Femur (tissue), 1 donor: ENCODE results near the gene TSSK6.

Experiments used
- DNase-seq: peaks from one replicate; pipeline ENCODE4 v3.0.0-alpha.2; 2017

The TSSK6 gene

DNA sequence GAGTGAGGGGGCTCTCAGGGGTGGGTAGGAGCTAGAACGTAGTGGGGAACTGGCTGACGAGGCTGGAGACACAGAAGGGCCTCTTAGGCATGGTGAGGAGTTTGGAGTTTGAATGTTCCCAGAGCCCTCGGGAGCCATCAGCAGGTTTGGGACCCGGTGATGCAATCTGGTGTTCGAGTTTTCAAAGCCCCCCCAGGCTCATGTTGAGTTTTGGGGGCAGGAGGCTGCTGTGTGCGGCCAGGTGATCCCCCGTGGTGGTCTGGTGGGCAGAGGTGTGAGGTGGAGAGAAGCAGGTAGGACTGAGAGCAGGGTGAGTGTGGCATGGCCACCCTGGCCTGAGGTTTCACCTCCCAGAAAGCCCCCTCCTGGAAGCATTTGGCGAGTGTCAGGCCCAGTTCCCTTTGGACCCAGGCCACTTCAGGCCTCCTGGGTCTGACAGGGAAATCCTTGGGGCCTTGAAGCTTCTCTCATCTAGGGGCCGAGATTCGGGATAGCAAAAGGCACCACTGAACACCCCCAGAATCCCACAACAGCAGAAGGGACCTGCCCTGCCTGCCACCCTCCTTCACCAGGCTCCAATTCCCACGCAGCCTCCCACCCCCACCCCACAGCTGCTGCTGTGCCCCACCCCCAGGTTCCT, 14.6 kb upstream of the TSSK6 start:
- DNase-seq, result no peak

DNA sequence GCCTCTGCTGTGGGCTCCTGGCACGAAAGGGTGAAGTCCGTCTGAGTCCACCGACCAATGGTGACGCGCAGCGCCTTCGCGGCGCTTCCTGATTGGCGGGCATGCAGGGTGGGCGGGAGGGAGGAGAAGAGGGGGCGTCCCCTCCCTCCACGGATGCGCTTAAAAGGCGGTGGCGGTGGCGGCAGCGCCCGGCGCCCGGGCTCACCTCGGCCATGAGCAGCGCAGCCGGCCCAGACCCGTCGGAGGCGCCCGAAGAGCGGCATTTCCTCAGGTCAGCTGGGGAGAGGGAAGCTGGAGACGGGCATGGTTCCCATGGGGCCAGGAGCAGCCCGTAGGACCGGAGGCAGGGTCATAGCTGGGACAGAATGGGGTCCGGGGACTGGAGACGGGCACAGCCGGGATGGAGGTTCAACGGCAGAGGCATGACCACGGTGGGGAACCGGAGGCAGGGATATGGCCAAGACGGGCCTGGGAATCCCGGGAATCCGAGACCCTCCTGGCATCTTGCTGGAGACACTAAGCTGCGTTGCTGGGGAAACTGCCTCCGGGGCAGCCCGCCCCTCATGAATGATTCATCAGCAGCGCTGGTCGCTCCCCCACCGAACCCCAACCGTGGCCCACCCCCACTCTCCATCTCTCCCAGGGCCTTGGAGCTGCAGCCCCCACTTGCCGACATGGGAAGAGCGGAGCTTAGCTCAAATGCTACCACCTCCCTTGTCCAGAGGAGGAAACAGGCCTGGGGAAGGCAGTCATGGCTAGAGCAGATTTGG, 13.6 kb upstream of the TSSK6 start, which contains the start of gene YJEFN3:
TSS of gene YJEFN3 (plus strand) at position 191 of the 770 bp plus-strand sequence. CDS start at position 213, 22 bp downstream.
- DNase-seq, result peak; percentile 53

DNA sequence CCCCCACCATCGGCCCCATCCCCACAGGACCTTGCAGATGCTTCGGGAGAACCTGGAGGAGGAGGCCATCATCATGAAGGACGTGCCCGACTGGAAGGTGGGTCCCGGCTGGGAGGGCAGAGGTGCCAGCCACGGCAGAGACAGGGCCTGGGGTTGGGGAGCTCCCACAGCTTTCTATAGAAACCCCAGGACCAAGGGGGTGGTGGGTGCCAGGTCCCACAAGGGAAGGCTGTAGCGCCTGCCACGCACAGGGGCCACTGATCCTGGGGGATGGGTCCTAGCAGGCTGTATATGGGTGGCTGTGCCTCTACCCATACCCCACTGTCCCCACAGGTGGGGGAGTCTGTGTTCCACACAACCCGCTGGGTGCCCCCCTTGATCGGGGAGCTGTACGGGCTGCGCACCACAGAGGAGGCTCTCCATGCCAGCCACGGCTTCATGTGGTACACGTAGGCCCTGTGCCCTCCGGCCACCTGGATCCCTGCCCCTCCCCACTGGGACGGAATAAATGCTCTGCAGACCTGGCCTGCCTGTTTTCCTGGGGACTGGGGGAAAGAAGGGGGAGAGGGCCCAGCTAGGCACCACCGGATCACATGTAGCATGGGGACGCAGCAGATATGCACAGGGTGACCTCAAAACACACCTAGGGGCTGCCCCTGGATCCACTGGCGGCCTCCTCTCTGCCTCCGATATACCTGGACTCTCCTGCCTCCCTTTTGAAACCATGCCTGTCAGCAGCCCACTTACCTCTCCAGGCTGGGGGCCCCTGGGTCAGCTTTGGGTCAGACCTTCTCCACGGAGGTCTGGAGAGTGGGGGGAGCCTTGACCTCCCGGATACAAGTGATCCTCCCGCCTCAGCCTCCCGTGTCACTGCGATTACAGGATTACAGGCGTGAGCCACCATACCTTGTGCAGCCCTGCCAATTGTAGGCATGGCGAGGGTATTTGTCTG, 12.6 kb upstream of the TSSK6 start:
- no peak for DNase-seq

DNA sequence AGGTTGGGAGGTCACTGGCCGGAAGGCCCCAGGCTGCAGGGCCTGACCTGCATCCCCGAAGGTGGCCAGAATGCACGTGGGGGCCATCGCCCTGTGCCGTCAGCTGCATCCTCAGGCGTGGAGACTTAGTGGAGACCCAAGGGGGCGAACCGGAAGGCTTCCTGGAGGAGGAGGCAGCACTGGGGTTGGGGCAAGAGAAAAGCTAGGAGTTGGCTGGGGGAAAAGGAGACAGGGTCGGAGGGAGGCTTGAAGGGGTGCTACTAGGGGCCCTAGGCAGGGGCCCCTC, 12.0 kb upstream of the TSSK6 start:
- no peak for DNase-seq

DNA sequence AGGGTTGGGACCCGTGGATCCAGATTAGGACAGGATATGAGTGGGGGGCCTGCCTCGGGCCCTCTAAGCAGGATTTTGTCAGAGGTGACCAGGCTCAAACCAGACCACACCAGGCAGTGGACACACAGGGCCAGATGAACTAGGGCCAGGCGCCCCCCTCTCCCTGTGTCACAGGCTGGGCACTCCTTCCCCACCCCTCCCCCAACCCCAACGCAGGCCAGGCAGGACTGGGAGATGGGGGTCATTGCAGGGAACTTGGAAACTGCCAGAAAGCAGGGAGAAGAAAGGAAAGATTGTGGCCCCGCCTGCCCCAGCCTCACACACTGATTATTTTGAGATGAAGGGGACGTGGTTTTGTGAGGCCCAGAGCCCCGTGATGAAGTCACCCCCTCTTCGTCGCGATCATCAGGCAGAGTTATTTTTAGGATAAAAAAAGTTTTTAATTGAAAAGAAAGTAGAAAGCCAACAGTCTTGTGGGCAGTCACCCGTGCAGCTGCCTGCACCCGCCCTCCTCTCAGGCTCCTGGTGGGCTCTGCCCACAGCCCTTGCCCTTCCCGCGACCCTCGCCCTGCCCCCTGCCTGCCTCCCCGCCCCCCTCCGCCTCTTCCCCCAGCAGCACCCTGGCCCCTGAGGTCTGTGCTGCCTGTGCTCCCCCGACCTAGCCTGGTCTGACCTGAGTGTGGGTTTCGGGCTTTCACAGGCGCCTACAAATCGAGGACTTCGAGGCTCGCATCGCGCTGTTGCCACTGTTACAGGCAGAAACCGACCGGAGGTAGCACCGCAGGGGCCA, 11.4 kb upstream of the TSSK6 start:
- no peak for DNase-seq

DNA sequence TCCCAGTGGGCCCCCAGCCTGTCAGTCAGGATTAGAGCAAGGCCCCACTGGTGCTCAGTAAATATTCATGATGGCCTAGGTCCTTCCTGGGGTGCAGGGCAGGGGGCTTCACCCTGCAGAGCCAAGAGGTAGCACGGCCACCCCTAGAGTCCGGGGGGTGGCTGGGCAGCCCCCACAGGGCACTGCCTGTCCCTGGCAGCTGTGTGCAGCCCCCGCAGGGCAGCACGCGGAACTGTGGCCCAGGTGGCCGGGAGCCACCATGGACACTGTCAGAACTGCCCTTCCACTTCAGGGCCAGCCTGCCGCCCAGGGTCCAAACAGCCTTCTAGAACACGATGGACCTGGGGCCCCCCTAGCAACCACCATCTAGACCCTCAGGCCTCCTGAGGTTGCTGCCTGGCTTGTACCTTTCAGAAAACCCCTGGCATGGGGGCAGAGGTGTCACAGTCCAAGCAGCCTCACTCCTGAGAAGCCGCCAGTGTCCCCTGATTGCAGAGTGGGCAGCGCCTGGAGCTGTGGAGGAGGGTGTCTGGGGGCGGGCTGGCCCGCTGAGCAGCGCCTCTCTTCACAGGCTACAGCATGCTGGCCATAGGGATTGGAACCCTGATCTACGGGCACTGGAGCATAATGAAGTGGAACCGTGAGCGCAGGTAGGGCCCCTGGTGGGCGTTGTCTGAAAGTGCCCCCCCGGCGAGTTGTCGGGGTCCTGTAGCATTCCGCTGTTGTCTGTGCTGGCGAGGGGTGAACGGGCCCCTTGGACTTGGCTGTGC, 10.4 kb upstream of the TSSK6 start:
- no peak for DNase-seq

DNA sequence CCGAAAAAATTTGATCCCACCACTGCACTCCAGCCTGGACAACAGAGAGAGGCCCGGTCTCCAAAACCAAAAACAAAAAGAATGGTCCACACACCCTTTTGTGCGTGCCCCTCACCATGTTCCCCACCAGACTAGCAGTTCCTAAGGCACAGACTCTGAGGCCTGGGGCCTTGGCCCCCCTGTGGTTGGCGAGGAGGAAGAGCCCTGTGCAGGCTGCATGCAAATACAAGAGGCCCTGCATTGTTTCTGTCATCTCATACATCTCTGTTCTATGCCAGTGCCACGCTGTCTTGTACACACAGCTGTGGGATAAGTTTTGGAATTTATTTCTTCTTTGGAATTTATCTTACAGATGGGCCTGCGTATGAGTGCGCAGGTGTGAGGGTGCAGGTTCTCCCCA, 8.7 kb upstream of the TSSK6 start:
- DNase-seq, result no peak

DNA sequence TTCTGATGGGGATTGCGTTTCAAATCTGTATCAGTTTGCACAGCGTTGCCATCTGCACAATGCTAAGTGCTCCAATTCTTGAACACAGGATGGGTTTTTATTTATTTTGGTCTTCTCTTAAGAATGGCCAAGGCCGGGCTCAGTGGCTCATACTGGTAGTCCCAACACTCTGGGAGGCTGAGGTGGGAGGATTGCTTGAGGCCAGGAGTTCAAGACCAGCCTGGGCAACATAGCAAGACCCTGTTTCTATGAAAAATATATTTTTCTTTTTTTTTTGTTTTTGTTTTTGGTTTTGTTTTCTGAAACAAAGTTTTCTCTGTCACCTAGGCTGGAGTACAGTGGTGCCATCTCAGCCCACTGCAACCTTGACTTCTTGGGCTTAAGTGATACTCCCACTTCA, 7.8 kb upstream of the TSSK6 start:
- no peak for DNase-seq

DNA sequence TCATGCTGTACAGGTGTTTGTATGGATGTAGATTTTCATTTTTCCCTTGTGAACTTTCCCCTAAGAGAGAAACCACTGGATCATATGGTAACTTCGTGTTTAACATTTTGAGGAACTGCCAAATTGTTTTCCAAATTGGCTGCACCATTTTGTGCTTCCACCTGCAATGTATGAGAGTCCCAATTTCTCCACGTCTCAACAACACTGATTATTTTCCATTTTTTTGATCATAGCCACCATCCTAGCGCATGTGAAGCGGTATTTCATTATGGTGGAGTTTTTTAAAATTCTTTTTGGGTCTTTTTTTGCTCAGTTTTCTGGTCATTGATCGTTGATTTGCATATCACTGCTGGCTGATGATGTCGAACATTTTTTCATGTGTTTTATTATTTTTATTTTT, 5.6 kb upstream of the TSSK6 start:
- DNase-seq, result no peak

DNA sequence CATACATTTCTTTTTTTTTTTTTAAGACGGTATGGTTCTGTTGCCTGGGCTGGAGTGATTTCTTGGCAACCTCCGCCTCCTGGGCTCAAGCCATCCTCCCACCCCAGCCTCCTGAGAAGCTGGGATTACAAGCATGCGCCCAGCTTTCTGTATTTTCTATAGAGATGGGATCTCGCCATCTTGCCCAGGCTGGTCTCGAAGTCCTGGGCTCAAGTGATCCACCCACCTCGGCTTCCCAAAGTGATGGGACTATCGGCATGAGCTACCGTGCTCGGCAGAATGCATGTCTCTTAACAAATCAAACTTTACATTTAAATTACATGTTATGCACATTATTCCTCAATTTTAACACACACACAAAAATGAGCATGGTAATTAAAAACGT, 1.9 kb upstream of the TSSK6 start:
- no peak for DNase-seq

DNA sequence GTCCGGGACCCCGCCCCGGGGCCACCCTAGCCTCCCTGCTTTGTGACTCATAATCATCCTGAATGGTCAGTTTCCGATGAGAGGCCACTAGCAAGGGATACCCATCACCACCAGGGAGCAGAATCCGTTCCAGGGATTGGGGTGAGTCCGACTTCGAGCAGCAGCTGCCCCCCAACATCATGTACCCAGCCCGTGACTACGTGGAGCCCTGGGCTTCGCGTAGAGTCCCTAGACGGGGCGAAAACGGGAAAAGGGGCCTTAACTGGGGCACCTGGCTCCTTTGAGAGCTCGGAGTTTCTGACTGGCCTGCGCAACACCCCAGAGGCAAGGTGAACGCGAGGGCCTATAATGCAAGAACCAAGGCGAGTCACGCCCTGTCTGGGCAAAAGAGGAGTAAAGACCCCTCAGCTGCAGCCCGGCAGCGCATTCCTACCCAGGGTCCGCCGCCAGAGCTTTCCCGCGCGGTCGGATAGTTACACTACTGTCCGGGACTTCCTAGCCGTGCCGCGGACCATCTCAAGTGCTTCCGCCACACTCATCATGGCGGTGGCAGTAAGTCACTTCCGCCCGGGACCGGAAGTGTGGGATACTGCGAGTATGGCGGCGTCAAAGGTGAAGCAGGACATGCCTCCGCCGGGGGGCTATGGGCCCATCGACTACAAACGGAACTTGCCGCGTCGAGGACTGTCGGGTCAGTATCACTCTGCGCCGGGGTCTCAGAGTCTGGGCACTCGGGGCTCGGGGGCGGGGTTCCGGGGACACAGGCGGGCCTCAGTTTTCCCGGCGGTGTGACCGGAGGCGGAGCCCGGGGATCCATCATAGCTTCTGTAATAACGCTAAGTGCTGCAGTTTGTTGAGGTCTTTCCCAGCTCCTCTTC, 533 bp upstream of the TSSK6 start, which contains the start of gene NDUFA13:
TSS of gene NDUFA13 (plus strand) at position 584 of the 878 bp plus-strand sequence. CDS start at position 598, 14 bp downstream.
- peak; percentile 97 for DNase-seq

DNA sequence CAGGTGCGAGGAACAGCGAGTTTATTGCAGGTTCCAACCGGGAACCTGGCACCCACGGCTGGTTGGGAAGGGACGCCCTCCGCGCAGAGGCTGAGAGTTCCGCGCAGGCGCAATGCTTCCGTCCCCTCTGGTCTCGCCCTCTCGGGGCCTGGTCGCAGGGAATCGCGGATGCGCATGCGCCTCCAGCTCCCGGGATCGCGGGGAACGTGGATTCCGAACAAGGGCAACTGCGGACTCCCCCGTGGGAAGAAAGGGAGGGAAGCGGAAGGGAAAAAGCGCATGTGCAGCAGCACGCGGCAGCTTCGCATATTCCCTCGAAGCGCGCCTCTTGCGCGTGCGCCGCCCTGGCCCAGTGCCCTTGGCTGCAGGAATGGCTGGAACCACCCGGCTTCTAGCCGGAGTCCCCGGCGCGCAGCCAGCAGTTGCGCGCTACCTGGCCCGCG, 1.1 kb downstream of the TSSK6 start:
- peak; percentile 86 for DNase-seq

DNA sequence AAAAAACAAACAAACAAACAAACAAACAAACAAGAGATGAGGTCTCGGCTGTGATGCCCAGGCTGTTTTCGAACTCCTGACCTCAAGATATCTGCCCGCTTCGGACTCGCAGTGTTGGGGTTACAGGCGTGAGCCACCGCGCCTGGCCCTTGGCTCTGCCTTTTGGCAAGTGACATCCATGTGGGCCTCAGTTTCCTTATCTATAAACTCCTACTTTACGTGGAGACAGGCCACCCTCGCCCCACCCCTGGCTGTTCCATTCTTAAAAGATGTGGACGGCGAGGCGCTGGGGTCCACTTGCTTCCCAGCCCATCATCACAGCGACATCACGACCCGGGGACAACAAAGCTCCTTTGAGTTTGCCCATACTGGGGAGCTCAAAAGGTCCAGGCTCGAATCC, 1.7 kb downstream of the TSSK6 start:
- no peak for DNase-seq

DNA sequence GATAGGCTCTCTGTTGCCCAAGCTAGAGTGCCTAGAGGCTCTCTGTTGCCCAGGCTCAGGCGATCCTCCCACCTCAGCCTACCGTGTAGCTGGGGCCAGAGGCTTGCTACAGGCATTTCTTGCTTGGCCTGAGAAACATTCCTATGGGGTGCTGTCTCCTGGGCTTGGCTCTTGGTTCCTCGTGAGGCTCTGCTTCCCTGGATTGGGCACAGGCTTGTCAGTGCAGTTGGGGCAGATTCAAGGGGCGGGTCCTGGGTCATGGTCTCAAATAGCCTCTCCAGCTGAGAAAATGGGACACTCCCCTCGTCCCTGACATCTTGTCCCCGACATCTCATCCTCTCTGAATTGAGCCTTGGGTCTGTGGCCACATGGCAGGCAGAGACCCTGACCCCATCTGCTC, 4.9 kb downstream of the TSSK6 start:
- DNase-seq, result no peak

DNA sequence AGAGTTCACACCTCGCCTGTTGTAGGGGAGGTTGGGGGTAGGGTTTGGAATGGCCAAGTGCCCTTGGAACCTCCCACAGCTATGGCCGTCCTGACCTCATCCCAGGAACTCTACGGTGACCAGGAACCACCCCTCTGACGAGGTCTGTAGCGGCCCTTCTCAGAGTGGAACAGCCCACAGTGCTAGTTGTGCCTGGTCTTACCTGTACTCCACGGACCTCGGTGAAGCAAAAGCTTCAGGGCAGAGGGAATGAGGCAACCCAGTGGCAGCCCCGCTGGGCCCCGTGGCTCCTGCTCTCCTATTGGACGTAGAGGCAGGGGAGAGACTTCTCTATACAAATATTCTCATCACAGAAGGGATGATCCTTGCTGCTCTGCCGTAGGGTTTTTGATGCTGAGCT, 7.1 kb downstream of the TSSK6 start:
- no peak for DNase-seq

DNA sequence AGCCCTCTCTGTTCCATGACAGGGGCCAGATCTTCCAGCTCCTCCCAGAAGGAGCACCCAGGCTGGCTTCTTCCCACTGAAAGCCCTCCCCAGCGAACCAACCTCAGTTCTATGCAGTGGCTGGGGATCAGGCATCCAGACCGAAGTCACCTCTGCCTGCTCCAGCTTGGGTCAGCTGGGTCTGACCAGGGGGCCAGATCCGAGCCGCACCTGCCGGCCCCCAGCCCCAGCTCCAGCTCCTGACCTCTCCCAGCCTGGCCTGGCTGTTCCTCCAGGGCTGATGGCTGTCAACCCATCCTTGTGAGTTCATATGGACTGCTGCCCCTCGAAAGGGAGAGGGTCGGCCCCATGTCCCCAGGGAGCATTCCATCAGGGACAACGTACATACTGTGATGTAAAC, 8.0 kb downstream of the TSSK6 start:
- no peak for DNase-seq

DNA sequence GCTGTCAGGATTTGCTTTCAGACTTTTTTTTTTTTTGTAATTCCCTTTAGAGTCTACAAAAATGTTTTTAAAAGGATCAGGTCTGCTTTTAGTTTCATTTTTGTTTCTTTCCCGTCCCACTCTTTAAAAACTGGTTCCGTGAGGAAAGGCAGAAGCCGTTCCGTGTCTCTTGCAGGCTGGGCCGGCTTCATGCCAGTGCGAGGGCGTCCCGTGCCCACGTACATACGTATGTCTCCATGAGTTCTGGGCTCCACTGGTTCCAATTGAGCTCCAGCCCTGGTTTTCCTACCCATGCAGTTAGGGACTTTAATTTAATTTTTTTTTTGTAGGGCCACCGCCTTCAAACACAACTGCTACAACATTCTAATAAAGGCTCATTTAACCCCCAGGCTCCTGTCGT, 8.8 kb downstream of the TSSK6 start:
- DNase-seq, result no peak

DNA sequence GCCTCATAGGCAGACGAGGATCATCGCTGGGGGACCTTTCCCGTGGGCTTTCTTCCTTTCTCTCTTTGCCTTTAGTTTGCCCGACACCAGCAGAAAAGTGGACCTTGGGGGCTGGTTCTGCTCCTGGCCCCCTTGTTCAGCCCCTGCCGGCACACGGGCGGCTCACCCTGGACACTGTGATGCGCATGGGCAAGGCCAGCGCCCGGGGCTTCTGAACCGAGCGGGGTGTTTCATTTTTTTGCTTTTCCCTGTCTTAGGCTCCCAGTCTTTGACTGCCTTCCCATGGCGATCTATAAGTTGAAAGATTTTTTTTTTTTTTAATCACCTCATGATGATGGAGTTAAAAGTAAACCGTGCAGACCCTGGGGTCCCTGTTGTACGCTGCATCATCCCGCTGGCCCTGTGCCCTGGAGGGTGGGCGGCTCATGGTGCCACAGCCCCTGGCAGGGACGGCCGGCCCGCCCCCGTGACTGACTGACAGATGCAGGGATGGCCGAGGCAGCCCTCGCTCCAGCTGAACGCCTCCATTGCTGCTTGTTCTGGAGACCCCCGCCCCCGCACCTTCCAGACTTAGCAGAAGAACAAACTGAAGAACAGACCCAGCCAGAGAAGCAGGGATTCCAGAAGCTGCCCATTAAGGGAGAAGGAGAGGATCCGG, 9.6 kb downstream of the TSSK6 start:
- no peak for DNase-seq

DNA sequence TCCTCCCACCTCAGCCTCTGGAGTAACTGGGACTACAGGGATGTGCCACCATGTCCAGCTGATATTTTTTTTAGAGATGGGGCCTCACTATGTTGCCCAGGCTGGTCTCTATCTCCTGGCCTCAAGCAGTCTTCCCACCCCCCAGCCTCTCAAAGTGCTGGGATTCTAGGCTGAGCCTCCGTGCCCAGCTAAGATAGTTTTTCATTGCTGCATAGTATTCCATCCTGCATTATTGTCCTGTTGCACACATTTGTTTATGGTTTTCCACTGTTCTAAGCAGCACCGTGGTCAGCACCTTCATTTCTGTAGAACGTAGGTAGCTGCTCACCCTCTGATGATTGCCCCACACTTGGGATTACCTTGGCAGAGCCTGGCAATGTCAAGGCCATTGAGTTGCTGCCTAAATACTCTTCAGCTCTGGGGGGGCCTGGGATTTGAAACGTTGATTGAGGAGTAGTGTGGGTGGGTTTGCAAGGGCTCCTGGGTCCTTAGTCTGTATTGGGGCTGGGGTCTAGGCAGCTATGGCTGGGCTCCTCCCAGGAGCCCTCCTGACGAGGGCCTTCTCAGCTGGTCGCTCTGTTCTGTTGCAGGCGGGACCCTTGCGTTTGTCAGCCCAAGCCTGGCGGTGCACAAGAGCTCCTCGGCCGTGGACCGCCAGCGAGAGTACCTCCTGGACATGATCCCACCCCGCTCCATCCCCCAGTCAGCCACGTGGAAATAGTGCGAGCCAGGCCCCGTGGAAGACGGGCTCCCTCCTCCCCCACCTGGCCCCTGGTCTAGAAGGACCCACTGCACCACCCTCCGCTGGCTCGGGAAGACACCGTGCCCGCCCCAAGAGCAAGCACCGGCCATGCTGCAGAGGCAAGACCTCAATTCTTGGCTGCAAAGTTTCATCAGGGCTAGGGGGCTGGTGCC, 10.3 kb downstream of the TSSK6 start:
- no peak for DNase-seq
